NCI-H1694 treated with DMSO at 0.1 percent for 48 hours (cell line): ENCODE results near the gene ACSM6.

Experiments
- DNase-seq: peaks from one replicate; lab custom pipeline; 2025; lab: John Stamatoyannopoulos, UW

The ACSM6 gene

GRCh38 chr10:95273393-95274312, 79.6 kb downstream of the ACSM6 start:
- DNase-seq = no peak

- no peak for DNase-seq
Measured at GRCh38 chr10:95275726-95276366, 81.8 kb downstream of the ACSM6 start.

GRCh38 chr10:95276367-95277200, 82.5 kb downstream of the ACSM6 start:
- DNase-seq = no peak

GRCh38 chr10:95277201-95277570, 83.1 kb downstream of the ACSM6 start:
- DNase-seq = no peak

DNA sequence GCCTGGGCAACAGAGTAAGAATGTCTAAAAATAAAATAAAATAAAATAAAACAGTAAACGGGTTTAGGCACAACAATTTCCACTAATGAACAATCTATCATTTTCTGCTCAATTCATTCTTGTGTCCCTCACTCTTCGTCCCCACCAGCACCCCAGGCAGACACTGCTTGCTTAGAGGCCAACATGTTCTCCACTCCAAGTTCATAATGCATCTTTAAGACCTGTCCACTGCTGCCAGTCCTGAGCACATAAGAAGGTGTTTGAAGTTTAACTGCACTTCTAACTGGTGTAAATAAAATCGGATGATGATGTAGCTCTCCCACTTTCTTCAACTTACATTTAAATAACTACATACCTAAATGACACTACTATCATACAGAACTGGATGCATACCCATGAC, 83.6 kb downstream of the ACSM6 start:
- no peak for DNase-seq
